Body of pancreas (tissue), 4 donors: ENCODE results near the gene GPSM3.

Experiments used
- CTCF ChIP-seq, 7 experiments: fragments of 450-650 bp in 4 of 7; fragments of 200-600 bp in 3 of 7; sonication (generic) in 3 of 7; IDR thresholded peaks; one replicate each; pipeline ENCODE4 v1.5.1; 2016 to 2019; ENCODE audit warnings: antibody characterized with exemption in 7 of 7
- POLR2A ChIP-seq, 3 donors: fragments of 450-650 bp; IDR thresholded peaks; one replicate each; pipeline ENCODE4 v1.6.1; 2016; ENCODE audit warnings: antibody characterized with exemption in 3 of 3, mild to moderate bottlenecking in 2 of 3

GRCh38 chr6:32200711-32201475 lies 8.4 kb upstream of the GPSM3 start:
- TF ChIP-seq CTCF (IDR thresholded peaks at IDR 0.05) (no peak), POLR2A (IDR thresholded peaks at IDR 0.05) (no peak)
